Breast epithelium (tissue), 3 donors: ENCODE results near the gene FAM174B.

ENCODE experiments used
- POLR2A ChIP-seq: fragments of 450-650 bp; IDR thresholded peaks from one replicate; pipeline ENCODE4 v1.6.1; 2016; ENCODE audit warnings: antibody characterized with exemption, mild to moderate bottlenecking, moderate library complexity
- POLR2AphosphoS5 ChIP-seq, 3 donors: sonication (generic); formaldehyde crosslinking; IDR thresholded peaks; one replicate each; pipeline ENCODE4 v1.6.1; 2017; ENCODE audit warnings: antibody characterized with exemption in 3 of 3
- TF ChIP-seq, protein P1 (sequence below), 3 donors: fragments of 450-650 bp; IDR thresholded peaks; one replicate each; pipeline ENCODE4 v1.5.1; 2016 to 2017; ENCODE audit warnings: antibody characterized with exemption in 3 of 3, mild to moderate bottlenecking in 3 of 3, moderate library complexity in 3 of 3

DNA sequence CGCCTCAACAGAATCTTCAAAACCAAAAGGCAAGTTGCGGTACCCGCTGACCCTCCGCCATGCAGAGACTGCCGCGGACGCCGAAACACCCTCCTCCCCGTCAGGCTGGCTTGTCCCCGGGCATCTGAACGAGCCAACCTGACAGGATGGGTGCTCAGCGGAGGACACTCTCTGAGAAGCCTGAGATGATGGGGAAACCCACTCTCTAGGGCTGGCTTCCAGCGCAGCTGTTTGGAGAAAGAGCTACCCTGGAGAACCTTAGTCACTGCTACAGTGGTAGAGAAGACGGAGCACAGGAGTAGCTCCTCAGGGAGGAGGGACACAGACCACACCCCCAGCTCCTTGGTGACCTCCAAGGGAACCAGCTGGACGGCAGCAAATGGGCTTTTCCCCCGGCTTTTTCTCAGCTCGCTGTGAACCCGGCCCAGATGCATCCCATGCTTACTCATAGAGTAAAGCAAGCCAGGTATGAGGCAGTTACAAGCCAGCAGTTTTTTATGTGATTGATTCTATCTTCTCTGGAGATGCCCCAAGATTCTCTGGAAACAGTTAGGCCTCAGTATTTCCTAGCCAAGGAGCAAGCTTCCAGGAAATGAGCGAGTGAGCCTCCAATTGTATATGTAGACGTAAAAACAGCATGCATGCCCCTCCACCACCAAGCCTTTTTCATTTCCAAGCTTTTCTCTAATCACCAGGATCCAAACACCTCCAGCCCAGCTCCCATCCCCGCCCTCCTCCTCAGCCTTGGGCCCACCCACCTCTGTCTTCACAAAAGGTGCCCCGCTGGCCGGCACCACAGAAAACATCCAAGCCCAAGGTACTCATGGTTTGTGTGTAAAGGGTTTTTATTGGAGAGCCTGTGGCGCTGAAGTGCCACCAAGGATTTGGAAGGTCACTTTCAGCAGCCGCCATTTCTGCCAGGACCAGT lies 38.7 kb downstream of the FAM174B start:
- TF ChIP-seq POLR2A (no peak), POLR2AphosphoS5 (IDR thresholded peaks at IDR 0.05) (no peak)
- TF ChIP-seq, protein P1, sequence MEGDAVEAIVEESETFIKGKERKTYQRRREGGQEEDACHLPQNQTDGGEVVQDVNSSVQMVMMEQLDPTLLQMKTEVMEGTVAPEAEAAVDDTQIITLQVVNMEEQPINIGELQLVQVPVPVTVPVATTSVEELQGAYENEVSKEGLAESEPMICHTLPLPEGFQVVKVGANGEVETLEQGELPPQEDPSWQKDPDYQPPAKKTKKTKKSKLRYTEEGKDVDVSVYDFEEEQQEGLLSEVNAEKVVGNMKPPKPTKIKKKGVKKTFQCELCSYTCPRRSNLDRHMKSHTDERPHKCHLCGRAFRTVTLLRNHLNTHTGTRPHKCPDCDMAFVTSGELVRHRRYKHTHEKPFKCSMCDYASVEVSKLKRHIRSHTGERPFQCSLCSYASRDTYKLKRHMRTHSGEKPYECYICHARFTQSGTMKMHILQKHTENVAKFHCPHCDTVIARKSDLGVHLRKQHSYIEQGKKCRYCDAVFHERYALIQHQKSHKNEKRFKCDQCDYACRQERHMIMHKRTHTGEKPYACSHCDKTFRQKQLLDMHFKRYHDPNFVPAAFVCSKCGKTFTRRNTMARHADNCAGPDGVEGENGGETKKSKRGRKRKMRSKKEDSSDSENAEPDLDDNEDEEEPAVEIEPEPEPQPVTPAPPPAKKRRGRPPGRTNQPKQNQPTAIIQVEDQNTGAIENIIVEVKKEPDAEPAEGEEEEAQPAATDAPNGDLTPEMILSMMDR (IDR thresholded peaks at IDR 0.05): no peak
